Measurements from ENCODE around the gene ATP5PB.
A peak's percentile ranks its signal among the peaks of the same experiment; 100 is the strongest.

Gene ATP5PB, protein sequence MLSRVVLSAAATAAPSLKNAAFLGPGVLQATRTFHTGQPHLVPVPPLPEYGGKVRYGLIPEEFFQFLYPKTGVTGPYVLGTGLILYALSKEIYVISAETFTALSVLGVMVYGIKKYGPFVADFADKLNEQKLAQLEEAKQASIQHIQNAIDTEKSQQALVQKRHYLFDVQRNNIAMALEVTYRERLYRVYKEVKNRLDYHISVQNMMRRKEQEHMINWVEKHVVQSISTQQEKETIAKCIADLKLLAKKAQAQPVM
- total RNA-seq = 47.4 to 85.1 reads per million in 2 donors

DNA sequence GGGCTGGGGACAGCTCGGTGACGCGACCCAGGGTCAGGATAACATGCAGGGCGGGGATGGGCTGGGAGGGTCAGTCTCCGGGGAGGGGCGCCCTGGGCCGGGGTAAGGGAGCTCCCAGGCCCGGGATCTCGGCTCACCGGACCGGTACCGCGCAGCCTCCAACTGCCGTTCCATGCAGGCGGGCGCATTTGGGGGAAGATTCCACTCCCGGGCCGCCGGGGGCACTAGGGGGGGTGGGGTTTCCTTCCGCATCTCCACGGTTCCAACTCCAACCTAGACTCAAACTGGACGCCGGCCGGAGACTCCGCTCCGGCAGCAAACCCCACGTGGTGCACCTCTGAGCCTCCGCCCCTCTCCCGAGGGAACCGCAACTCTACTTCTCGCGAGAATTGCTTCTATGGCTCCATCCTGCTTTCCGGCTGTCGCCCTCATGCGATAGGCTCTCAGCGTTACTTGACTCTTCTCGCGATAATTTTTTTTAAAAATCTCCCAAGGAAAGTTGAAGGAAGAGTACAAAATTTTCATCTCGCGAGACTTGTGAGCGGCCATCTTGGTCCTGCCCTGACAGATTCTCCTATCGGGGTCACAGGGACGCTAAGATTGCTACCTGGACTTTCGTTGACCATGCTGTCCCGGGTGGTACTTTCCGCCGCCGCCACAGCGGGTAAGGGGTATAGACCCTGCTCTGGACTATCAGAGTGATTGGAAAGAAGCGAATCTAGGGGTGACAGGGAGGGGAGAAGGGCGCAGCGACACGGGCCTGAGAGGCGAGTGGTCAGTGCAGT is at the start of gene ATP5PB, which contains the start of gene WDR77:
ATP5PB (plus strand) TSS at position 547 of the 785 bp plus-strand sequence; CDS start at position 625, 78 bp downstream.
WDR77 (minus strand) TSS at position 339 of the 785 bp plus-strand sequence; CDS start at position 252, 87 bp downstream.
- peak; percentile 62 to 99 (median 86) for DNase-seq

DNA sequence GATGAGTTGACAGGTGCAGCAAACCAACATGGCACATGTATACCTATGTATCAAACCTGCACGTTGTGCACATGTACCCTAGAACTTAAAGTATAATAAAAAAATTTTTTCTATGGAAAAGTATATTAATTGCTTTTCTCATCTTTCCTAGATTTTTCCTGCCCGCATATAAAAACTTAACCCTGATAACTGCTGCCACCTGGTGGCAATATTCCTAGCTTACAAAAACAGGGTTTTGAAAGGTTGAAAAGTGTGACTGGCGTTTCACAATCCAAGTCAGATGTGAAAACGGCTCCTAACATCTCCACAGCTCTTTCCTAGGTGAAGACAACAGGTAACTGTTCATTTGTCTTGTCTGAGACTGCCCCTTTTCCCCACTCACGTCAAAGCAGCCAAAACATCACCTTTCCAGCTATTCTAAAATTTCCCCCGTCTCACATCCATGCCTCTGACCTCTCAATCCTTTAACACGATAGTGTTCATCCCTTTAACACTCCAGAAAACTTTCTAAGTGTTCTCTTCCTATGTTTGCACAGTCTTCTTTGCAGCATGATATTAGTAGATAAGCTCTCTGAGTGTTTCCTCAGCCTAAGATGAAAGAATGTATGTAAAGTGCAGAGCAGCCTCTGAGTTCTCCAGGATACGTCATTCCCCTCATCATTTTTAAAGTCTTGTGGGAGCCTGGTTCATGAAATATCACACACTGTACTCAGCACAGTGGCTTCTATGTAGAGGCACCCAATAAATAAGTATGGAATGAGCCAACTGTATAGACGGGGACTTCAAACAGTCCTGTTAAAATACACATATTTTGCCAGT is 49.3 kb upstream of the ATP5PB start:
- DNase-seq = peak in 1 of 5 experiments; percentile 45

- DNase-seq = peak in 1 of 5 experiments; percentile 13
Observed at GRCh38 chr1:111402083-111402482, 47.2 kb upstream of the ATP5PB start.

- DNase-seq = no peak
Observed at GRCh38 chr1:111404588-111404987, 44.7 kb upstream of the ATP5PB start.

GRCh38 chr1:111406321-111406768 is 42.9 kb upstream of the ATP5PB start:
- DNase-seq = peak in 3 of 5 experiments; percentile 15 to 85 (median 25)

GRCh38 chr1:111407301-111407700 is 42.0 kb upstream of the ATP5PB start:
- no peak for DNase-seq

DNA sequence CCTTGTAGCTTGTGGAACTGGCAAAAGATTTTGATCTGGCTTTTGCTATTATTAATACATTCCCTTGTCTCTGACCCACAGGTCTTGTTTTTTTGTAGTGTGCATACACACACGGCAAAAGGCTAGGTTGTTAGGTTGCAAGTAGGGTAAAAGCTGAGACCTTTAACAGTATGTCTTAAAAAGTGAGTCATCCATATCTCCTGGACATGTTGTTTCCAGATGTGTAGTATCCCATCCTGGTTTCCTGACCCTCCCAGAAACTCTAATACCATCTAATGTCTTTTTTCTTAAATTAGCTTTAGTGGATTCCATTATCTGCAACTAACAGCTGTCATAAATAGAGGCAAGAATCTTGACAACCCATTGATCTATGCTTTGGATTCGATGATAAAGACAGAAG is 36.4 kb upstream of the ATP5PB start:
- DNase-seq = no peak

- no peak for DNase-seq
Observed at GRCh38 chr1:111414756-111415155, 34.5 kb upstream of the ATP5PB start.

DNA sequence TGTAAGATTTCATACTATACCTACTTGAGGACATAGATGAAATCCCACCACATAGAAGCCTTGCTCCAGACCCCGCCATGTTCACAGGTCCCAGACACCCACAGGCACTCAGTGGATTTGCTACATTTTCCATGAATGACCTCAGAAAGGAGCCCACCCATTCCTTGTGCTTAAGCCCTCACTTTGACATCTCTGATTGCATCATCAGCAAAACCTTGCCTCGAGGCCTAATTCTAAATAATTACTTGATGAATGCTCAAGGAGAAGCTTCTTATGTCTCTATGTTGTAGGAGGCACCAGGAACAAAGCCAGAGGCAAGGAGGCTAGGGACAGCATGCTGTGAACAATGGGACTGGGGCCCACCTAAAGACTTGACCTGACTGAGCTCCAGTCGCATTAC is 33.8 kb upstream of the ATP5PB start:
- DNase-seq = no peak

DNA sequence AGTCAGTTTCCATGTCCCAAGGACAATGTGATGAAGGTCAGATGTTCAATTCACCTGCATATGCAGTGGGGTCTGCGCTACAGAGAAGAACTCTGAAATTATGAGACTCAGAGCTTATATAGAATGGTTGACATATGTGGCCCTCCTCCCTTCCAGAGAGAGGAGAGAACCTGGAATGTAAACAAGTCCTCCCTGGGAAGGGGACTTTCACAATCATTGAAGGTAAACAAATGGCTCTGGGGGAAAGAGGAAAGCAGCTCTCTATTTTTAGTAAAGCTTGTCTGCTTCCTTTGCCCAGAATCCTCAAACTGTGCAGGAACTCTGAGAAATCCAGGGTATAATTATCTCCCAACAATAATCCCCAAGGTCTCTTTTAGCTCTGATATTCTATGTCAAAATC is 31.5 kb upstream of the ATP5PB start:
- DNase-seq = no peak

GRCh38 chr1:111419037-111419436 is 30.2 kb upstream of the ATP5PB start:
- no peak for DNase-seq

DNA sequence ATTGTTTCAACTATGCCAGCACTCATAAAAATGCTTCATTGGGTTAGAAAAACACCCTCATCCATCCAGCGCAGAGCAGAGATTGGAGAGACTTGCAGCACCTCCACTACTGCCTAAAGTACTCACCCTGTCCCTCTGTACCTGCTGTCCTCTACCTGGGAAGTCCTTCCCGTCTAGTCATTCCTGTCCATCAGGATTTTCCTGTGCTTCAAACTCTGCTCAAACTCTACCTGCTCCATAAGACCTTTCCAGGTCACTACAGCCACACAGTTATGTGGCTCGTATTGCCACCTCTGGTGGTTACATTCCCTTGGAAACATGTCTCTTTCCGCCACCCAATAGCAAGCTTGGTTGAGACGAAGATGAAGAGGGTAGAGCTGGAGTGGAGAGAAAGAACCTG is 28.9 kb upstream of the ATP5PB start:
- no peak for DNase-seq

DNA sequence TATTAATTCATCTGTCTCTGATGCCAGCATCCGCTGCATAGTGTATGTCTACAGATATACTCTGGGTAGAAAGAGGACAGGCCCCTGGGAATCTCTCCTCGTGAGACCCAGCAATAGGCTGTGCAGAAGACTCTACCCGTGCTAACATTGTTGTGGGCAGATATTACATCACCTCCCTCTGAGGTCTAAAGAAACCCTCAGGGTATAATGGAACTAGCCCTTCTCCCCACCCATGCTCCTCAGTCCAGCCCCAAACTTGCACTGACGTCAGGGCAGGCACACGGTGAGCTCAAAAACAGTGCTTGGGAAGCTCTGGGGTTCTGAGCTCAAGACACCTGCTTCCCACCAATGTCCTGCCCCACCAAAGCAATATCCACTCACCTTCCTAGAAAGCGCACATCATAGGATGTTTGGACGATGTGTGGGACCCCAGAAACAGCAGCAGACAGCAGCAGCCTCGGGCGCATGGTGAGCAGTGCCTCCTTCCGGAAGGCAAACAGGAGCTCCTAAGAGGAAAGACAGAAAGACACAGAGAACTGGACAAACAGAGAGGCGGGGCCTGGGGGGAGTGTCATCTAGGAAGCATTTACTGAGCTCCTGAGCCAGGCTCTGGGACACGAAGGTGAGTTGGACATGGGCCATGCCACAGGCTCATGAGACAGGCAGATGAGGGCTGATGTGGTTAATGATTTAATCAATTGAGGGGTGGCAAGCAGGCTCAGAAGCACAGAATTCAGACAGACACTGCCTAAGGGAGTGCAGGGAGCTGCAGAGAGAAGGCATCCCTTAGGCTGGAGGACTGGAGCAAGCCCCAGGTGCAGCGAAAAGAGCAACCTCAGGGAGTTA is 26.5 kb upstream of the ATP5PB start:
- no peak for DNase-seq

- no peak for DNase-seq
Observed at GRCh38 chr1:111424281-111424680, 25.0 kb upstream of the ATP5PB start.

- DNase-seq = no peak
Observed at GRCh38 chr1:111436726-111437125, 12.5 kb upstream of the ATP5PB start.

DNA sequence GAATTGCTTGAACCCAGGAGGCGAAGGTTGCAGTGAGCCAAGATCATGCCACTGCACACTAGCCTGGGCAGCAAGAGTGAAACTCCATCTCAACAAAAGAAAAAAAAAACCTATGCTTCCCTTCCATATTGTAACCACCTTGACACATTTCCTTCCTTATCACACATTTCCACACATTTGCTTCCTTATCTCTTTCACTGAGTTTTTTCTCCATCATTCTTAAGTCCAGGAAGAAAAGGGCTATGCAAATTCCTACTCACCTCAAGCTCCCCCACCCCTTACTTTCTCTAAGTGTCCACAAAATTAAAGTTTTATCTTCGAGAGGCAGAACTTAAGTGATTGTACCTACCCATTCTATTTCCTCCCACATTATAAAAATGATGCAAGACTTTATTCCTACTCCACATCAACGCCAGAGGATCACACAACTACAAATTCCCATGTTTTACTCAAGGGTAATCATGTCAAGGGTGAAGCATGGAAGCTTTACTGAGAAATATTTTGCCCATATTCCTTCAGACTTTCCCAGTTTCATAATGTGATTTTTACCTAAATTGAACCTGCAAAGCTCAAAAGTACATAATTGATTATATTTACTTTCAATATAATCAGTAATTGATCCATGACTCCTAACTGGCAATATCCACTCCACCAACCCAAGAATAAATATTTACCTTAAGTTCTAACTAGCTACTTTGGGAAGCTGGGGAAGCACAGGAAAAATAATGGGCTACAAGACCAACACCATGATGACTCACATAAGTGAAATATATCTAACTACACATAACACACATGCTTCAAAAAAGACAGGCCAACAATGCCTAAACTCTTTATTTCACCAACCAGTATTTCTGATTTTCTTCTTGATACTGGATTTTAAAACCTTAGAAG is 9.6 kb upstream of the ATP5PB start:
- DNase-seq = no peak

GRCh38 chr1:111441573-111442192 is 7.6 kb upstream of the ATP5PB start:
- DNase-seq = peak; percentile 9 to 82 (median 49)

- peak in 1 of 5 experiments; percentile 38 for DNase-seq
Observed at GRCh38 chr1:111442457-111442856, 6.8 kb upstream of the ATP5PB start.

DNA sequence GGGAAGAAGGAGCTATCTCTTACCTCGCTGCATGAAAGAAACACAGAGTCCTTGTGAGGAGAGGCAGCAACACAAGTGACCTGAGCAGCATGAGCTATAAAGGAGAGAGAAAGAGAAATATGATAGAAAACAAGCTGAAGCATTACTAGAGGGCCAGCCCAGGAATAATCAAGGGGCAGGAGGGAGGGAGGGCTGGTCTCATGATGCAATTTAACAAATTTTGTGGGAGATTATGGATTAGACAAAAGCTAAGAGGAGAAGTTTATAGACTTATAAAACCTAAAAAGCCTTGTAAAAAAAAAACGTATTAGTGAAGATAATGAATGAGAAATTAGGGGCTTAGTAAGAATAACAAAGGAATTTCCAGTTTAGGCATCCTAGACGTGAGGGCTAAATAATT is 5.2 kb upstream of the ATP5PB start:
- no peak for DNase-seq

GRCh38 chr1:111446546-111446945 is 2.7 kb upstream of the ATP5PB start:
- no peak for DNase-seq
